K562 (cell line): ENCODE measurements around the gene RARG. TPM values are rescaled to one million over a fixed set of nuclear protein-coding genes. Genes with fewer than 3 reads are reported as not detected.

Source experiments
- EGR1 ChIP-seq: fragments of 450-650 bp; conservative IDR thresholded peaks from 2 replicates; pipeline ENCODE4 v1.6.1; 2017; ENCODE audit warnings: mild to moderate bottlenecking
- FOXO4 ChIP-seq: fragments of 450-650 bp; formaldehyde crosslinking; IDR thresholded peaks from 2 replicates; pipeline ENCODE4 v1.4.0; 2020; ENCODE audit warnings: mild to moderate bottlenecking, moderate library complexity
- FUS ChIP-seq: fragments of 200-400 bp; formaldehyde crosslinking; optimal IDR thresholded peaks from 2 replicates; pipeline ENCODE3; 2017; ENCODE audit warnings: low read depth, low read length
- ILK ChIP-seq: fragments of 450-650 bp; IDR thresholded peaks from 2 replicates; pipeline ENCODE4 v1.6.1; 2016; ENCODE audit warnings: missing genetic modification characterization, low read depth, mild to moderate bottlenecking, missing compliant biosample characterization, moderate library complexity, borderline replicate concordance
- MAFK ChIP-seq: IDR thresholded peaks from 2 replicates; pipeline ENCODE4 v1.6.1; 2011; ENCODE audit warnings: low read length, improper control_type of control experiment
- MGA ChIP-seq: fragments of 450-650 bp; IDR thresholded peaks from 2 replicates; pipeline ENCODE4 v1.6.1; 2016; ENCODE audit warnings: mild to moderate bottlenecking, moderate library complexity
- MTA1 ChIP-seq: fragments of 450-650 bp; IDR thresholded peaks from 2 replicates; pipeline ENCODE4 v1.6.1; 2017; ENCODE audit warnings: borderline replicate concordance
- SP2 ChIP-seq: IDR thresholded peaks from 2 replicates; pipeline ENCODE4 v1.6.1; 2011; ENCODE audit warnings: mild to moderate bottlenecking, low read depth, low read length, moderate library complexity; ENCODE audit not compliant: poor library complexity, severe bottlenecking; ENCODE audit errors: extremely low read depth
- TFAP4 ChIP-seq: sonication (generic); formaldehyde crosslinking; IDR thresholded peaks from 2 replicates; pipeline ENCODE4 v1.8.0; 2022; ENCODE audit warnings: missing genetic modification reagents, mild to moderate bottlenecking, moderate library complexity, borderline replicate concordance
- TRIM28 ChIP-seq: fragments of 450-650 bp; IDR thresholded peaks from 2 replicates; pipeline ENCODE4 v1.6.1; 2017
- YY1 ChIP-seq, 3 experiments: IDR thresholded peaks; 2 replicates each; pipeline ENCODE4 v1.6.1; 2011; ENCODE audit warnings: low read length in 2 of 3, mild to moderate bottlenecking in 2 of 3, moderate library complexity in 2 of 3, borderline replicate concordance in 1 of 3, control low read depth in 1 of 3, low read depth in 1 of 3; ENCODE audit not compliant: insufficient read depth in 3 of 3, insufficient replicate concordance in 2 of 3, control insufficient read depth in 1 of 3, insufficient read length in 1 of 3; ENCODE audit errors: extremely low read depth in 1 of 3
- ZNF212 ChIP-seq: fragments of 450-650 bp; formaldehyde crosslinking; IDR thresholded peaks from 2 replicates; pipeline ENCODE4 v1.4.0; 2020; ENCODE audit warnings: mild to moderate bottlenecking
- ZNF24 ChIP-seq: fragments of 450-650 bp; IDR thresholded peaks from 2 replicates; pipeline ENCODE4 v1.6.1; 2016
- ZSCAN29 ChIP-seq: fragments of 450-650 bp; IDR thresholded peaks from 2 replicates; pipeline ENCODE4 v1.6.1; 2017
- polyA plus RNA-seq, 8 experiments: library from polyadenylated mRNA; depleted of rRNA in 4 of 8; stranded (reverse) in 5 of 8; unstranded in 3 of 8; fragments of >200 nt; fragmentation: Nextera tagmentation in 2 of 8; fragmentation: Illumina TruSeq in 1 of 8; extraction: Ambion mirVana in 2 of 8; extraction: Trizol in 1 of 8; gene quantifications; 2 replicates each; pipeline versions ENCODE4 v1.2.1 to v1.2.3, GENCODE V29; 2011 to 2014; ENCODE audit warnings: inconsistent platforms in 1 of 8, missing spikeins in 1 of 8
- total RNA-seq, 7 experiments: library from RNA; depleted of rRNA in 6 of 7; stranded (reverse); fragments of >200 nt in 6 of 7; fragmentation: Illumina TruSeq in 2 of 7; extraction: Trizol in 2 of 7; gene quantifications; 2 replicates each; pipeline versions ENCODE4 v1.2.1 to v1.2.3, GENCODE V29; 2011 to 2021; ENCODE audit warnings: low replicate concordance in 1 of 7

The RARG gene
- total and polyA plus RNA-seq, 9 of the 15 experiments (the other 6 are each of a cell fraction or from before 2014, with no cell fraction given): 0.18 to 7.6 (median 3.8) TPM

GRCh38 chr12:53231921-53232645, at the start of gene RARG (continued):
- TF ChIP-seq YY1 (IDR thresholded peaks at IDR 0.05; ENCODE audit: borderline replicate concordance in 1 of 3, control insufficient read depth in 1 of 3, extremely low read depth in 1 of 3, insufficient read depth in 3 of 3, insufficient read length in 1 of 3, insufficient replicate concordance in 2 of 3, low read depth in 1 of 3, low read length in 2 of 3) (no peak), MAFK (no peak), ZSCAN29 (no peak), FUS (no peak), ILK (tag) (no peak), EGR1 (peak; percentile 34; the same call in 1 of the 2 replicates), TFAP4 (CRISPR knock-in tag) (no peak), ZNF212 (CRISPR knock-in tag) (no peak), TRIM28 (no peak), MGA (no peak), MTA1 (no peak), SP2 (no peak), FOXO4 (no peak), ZNF24 (no peak)
